Stimulated activated effector memory CD8-positive, alpha-beta T cell treated with anti-CD3 and anti-CD28 coated beads, Interleukin-12 subunit alpha, Interleukin-12 subunit beta, amount 100 ng/mL, for 72 hours (primary cell): ENCODE measurements around the gene MTREX.

Experiments used
- ATAC-seq: fragments of 150-1000 bp; cut with Tn5 transposase; 2 replicates; pipeline ENCODE4 v1.10.0; 2021
- DNase-seq, 2 donors: peaks; one replicate each; pipeline ENCODE4 v3.0.0; 2021 to 2022; ENCODE audit warnings: low spot score in 2 of 2
- H3K27ac Mint-ChIP-seq: one replicate; pipeline ENCODE4 v1.8.0; 2022; ENCODE audit warnings: mild to moderate bottlenecking, mixed read lengths
- H3K36me3 Mint-ChIP-seq: one replicate; pipeline ENCODE4 v1.8.0; 2022; ENCODE audit warnings: mild to moderate bottlenecking, mixed read lengths
- H3K4me1 Mint-ChIP-seq: one replicate; pipeline ENCODE4 v1.8.0; 2022; ENCODE audit warnings: mixed read lengths
- H3K4me3 Mint-ChIP-seq: one replicate; pipeline ENCODE4 v1.8.0; 2022; ENCODE audit warnings: mild to moderate bottlenecking, mixed read lengths
- H3K9me3 Mint-ChIP-seq: one replicate; pipeline ENCODE4 v1.8.0; 2022; ENCODE audit warnings: mixed read lengths

MTREX gene

DNA sequence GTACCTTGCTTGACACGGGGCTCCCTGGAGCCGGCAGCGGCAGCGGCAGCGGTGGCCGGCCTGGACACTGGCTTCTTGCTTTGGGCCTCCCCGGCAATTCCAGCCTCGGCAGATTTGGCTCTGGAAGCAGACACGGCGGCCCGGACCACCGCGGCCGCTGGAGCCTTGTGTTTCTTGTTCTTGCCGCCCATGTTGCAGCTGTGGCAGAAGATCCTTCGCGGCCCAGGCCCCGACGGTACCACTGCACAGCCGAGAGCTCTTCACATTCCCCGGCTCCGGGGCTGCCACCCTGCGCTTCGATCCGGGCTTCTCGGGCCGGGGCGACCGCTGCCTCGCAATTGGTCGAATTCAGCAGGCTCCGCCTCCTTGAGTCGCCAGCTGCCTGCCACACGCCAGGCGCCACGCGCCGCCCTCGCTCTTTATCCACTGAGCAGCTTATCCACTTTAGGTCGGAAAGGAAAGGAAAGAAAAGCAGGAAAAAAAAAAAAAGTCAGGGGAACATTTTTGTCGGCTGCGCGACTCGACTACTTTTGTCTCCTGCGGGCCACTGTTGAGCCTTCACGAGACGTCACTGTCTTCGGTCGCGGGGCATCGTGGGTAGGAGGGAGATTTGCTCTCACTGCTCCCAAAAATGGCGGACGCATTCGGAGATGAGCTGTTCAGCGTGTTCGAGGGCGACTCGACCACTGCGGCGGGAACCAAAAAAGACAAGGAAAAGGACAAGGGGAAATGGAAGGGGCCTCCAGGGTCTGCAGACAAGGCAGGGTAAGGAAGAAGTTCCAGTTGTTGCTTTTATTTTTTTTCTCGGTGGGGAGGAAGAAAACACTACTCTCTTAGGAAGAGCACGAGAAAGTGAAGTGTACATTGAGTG is at the start of gene MTREX, which contains the start of gene DHX29:
MTREX (plus strand) TSS at position 607 of the 871 bp plus-strand sequence; CDS start at position 632, 25 bp downstream.
DHX29 (minus strand) TSS at position 312 of the 871 bp plus-strand sequence; CDS start at position 191, 121 bp downstream.
- ATAC-seq (peak; percentile 96), DNase-seq (peak; percentile 80 to 96)
- no peak within 1 kb of the TSS for H3K4me3 Mint-ChIP-seq
- peaks cover 10% of the 10 kb centered on the region for H3K36me3 Mint-ChIP-seq
- H3K4me1 Mint-ChIP-seq: peaks cover 24% of the 10 kb centered on the region
- no peaks in the 10 kb centered on the region for H3K9me3 Mint-ChIP-seq
- no peak within 1 kb of the TSS for H3K27ac Mint-ChIP-seq

- Mint-ChIP-seq H3K9me3 (no peaks in the 10 kb centered on the region), H3K27ac (no peak overlapping the region), H3K4me1 (no peaks in the 10 kb centered on the region), H3K4me3 (no peak overlapping the region), H3K36me3 (peaks cover 72% of the 10 kb centered on the region)
- ATAC-seq: no peak
- DNase-seq: no peak
These were observed 49.5 kb upstream of the MTREX start for GRCh38 chr5:55258339-55258738.

- no peak overlapping the region for H3K27ac Mint-ChIP-seq
- H3K9me3 Mint-ChIP-seq: no peaks in the 10 kb centered on the region
- H3K4me1 Mint-ChIP-seq: no peaks in the 10 kb centered on the region
- H3K4me3 Mint-ChIP-seq: no peak overlapping the region
- peaks cover 95% of the 10 kb centered on the region for H3K36me3 Mint-ChIP-seq
- ATAC-seq: no peak
- DNase-seq: no peak
These were observed 31.0 kb upstream of the MTREX start for GRCh38 chr5:55276771-55277170.

DNA sequence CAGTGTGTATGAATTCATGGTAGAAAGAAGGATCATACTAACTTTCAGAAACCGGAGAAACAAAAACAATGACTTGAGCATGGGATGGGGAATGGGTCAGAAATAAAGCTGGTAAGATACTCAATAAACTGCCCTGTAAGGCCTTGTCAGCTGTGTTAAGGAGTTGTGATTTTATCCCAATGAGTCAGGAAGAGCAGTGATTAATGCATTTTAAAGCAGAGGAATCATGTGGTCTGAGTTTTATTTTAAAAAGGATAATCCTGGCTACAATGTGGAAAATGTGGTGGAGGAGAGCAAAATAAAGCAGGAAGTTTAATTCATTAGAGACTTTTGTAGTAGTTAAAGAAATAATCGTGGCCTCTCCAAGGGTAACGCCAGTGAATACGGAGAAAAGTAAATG is 29.0 kb upstream of the MTREX start:
- Mint-ChIP-seq H3K36me3 (peaks cover 95% of the 10 kb centered on the region), H3K9me3 (no peaks in the 10 kb centered on the region), H3K27ac (no peak overlapping the region), H3K4me1 (no peaks in the 10 kb centered on the region), H3K4me3 (no peak overlapping the region)
- ATAC-seq: no peak
- no peak for DNase-seq

- Mint-ChIP-seq H3K36me3 (peaks cover 97% of the 10 kb centered on the region), H3K4me1 (no peaks in the 10 kb centered on the region), H3K27ac (no peak overlapping the region), H3K4me3 (no peak overlapping the region), H3K9me3 (no peaks in the 10 kb centered on the region)
- ATAC-seq (peak; percentile 42), DNase-seq (no peak)
These were observed 21.3 kb upstream of the MTREX start for GRCh38 chr5:55286411-55286933.

DNA sequence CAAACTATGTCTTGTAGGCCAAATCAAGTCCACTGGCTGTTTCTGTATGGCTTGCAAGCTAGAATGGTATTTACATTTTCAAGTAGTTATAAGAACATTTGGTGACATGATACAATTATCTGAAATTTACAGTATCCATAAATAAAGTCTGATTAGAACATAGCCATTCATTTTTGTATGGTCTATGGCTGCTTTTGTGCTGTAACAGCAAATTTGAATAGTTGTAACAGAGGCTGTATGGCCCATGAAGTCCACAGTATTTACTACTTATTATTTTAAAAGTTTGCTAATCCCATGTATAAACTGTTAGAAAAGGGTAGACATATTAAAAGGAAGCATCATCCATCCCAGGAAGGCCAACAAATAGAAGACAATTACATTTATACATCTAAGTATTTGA is 18.0 kb upstream of the MTREX start:
- Mint-ChIP-seq H3K4me1 (no peaks in the 10 kb centered on the region), H3K36me3 (peaks cover 96% of the 10 kb centered on the region), H3K4me3 (no peak overlapping the region), H3K27ac (no peak overlapping the region), H3K9me3 (no peaks in the 10 kb centered on the region)
- DNase-seq (no peak), ATAC-seq (no peak)

- ATAC-seq: no peak
- H3K36me3 Mint-ChIP-seq: peaks cover 90% of the 10 kb centered on the region
- no peak for DNase-seq
- H3K27ac Mint-ChIP-seq: no peak overlapping the region
- H3K4me3 Mint-ChIP-seq: no peak overlapping the region
- H3K4me1 Mint-ChIP-seq: no peaks in the 10 kb centered on the region
- no peaks in the 10 kb centered on the region for H3K9me3 Mint-ChIP-seq
These were observed 16.8 kb upstream of the MTREX start for GRCh38 chr5:55290991-55291390.

DNA sequence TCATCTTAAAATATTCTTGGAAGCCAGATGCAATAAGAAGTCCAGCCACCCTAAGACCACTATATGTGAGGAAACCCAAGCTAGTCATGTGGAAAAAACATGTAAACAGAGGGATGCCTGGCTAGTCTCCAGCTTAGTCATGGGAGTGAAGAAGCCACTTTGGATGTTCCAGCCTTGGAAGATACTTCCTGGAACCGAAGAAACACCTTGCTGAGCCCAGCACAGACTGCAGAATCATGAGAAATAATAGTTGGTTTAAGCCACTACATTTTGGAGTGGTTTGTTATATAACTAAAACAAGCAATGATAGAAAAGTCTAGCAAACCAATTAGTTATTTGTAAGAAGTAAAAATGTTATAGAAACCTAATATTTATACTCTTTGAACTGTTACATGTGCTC is 12.9 kb upstream of the MTREX start:
- DNase-seq (no peak), ATAC-seq (no peak)
- peaks cover 73% of the 10 kb centered on the region for H3K36me3 Mint-ChIP-seq
- H3K27ac Mint-ChIP-seq: no peak overlapping the region
- H3K4me1 Mint-ChIP-seq: no peaks in the 10 kb centered on the region
- no peak overlapping the region for H3K4me3 Mint-ChIP-seq
- no peaks in the 10 kb centered on the region for H3K9me3 Mint-ChIP-seq

DNA sequence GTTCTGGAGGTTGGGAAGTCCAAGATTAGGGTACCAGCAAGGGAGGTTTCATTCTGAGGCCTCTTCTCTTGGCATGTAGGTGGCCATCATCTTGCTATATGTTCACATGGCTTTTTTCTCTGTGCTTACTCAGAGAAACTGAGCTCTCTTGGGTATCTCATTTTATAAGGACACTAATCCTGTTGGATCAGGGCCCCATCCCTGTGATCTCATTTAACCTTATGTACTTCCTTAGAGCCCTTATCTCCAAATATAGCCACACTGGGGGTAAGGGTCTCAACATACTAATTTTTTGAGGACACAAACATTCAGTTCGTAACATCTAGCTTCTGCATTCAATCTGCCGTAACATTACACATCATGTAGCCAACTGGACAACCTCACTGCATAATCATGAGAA is 6.9 kb upstream of the MTREX start:
- H3K36me3 Mint-ChIP-seq: peaks cover 21% of the 10 kb centered on the region
- ATAC-seq (no peak), DNase-seq (no peak)
- H3K4me1 Mint-ChIP-seq: peaks cover 10% of the 10 kb centered on the region
- no peak overlapping the region for H3K27ac Mint-ChIP-seq
- no peak overlapping the region for H3K4me3 Mint-ChIP-seq
- H3K9me3 Mint-ChIP-seq: no peaks in the 10 kb centered on the region

DNA sequence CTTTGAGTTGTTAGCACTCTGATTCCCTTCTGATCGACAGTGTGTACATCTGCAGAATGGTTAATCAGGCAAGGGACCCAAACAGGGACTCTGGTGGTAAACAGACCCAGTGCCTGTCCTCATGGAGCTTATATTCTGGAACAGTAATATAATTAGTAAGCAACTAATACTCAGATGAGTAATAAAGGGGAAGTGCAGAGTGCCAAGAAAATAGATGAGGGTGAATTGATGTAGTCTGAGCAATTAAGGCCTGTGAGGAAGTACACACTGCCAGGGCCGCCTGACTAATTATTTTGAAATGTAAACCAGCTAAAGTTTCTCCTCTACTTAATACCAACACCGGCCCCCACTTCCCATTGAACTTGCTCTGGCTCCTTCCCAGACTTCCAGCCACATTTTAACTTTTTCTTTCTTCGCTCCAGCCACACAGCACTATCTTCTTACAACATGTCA is 4.5 kb upstream of the MTREX start:
- ATAC-seq: no peak
- Mint-ChIP-seq H3K4me3 (no peak overlapping the region), H3K4me1 (peaks cover 10% of the 10 kb centered on the region), H3K9me3 (no peaks in the 10 kb centered on the region), H3K36me3 (no peaks in the 10 kb centered on the region), H3K27ac (peak overlapping the region; percentile 24)
- no peak for DNase-seq

DNA sequence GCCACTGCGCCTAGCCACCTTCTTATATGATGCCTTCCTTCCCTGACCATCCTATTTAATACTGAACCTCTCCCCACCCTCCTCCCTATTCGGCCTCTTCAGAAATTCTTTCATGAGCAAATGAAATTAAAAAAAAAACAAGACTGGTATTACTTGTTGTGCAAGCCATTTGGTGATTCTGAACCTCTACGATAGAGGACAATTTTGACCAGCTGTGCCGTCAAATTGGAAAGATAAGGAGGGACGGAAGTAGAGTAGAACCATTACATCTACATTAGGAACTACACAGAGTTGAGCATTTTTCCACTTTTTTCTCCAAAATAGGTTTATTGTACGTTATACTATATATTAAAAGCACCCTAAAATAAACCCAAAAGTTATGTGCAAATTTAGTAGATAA is 3.2 kb upstream of the MTREX start:
- Mint-ChIP-seq H3K4me3 (no peak overlapping the region), H3K4me1 (peaks cover 10% of the 10 kb centered on the region), H3K27ac (no peak overlapping the region), H3K9me3 (no peaks in the 10 kb centered on the region), H3K36me3 (no peaks in the 10 kb centered on the region)
- ATAC-seq (no peak), DNase-seq (no peak)

DNA sequence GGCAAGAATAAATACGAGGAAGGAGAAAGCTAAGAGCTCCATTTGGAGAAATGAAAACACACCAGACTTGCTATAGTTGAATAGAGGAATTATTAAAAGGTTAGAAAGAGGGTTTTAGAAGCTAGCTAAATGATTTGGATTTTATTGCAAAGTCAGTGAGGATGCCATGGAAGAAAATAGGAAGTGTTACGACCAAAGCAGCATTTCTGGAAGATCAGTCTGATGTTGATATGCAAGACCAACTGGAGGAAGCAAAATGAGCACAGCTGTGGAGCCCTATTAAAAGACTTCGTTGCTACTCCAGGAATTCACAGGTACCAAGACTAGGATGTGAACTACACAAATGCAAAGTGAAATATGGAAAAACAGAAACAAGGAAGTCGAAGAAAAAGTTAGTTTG is 2.4 kb upstream of the MTREX start:
- DNase-seq (no peak), ATAC-seq (no peak)
- H3K4me3 Mint-ChIP-seq: no peak overlapping the region
- no peaks in the 10 kb centered on the region for H3K9me3 Mint-ChIP-seq
- no peaks in the 10 kb centered on the region for H3K36me3 Mint-ChIP-seq
- H3K27ac Mint-ChIP-seq: no peak overlapping the region
- peaks cover 10% of the 10 kb centered on the region for H3K4me1 Mint-ChIP-seq

DNA sequence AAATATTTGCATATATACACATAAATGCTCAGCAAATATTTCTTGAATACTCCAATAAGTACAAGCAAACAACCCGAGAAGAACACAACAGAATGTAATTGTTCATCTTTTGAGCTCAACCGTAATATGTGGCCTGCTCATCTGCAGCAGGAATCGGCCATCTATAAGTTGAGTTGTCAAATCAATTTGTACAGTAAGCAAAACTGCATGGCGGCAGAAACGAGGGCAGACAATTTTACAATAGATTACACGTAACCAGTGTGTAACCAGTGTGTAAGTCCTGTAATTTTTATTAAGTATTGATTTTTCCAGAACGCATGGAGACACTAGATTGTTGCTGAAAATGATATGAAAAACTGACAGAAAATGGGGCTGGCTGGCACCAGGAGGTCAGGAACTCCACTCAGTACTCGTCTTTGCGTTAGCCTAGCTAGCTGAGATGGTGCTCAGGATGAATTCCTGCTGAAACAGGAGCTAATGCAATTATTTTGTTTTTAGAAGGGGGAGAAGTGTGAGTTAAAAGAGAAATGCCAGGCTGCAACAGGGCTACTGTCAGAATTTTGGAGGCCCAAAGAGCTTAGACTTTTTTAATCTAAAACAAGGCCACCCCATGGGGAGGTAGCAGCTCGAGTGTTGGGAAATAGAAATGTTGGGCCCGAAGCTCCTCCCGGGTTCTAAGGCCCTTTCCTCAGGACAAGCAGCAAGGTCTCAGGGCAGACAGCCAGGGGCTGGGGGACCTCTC is 977 bp upstream of the MTREX start:
- Mint-ChIP-seq H3K27ac (no peak overlapping the region), H3K36me3 (peaks cover 10% of the 10 kb centered on the region), H3K4me1 (peaks cover 19% of the 10 kb centered on the region), H3K4me3 (no peak overlapping the region), H3K9me3 (no peaks in the 10 kb centered on the region)
- DNase-seq: peak in 1 of 2 donors; percentile 2
- ATAC-seq: no peak

DNA sequence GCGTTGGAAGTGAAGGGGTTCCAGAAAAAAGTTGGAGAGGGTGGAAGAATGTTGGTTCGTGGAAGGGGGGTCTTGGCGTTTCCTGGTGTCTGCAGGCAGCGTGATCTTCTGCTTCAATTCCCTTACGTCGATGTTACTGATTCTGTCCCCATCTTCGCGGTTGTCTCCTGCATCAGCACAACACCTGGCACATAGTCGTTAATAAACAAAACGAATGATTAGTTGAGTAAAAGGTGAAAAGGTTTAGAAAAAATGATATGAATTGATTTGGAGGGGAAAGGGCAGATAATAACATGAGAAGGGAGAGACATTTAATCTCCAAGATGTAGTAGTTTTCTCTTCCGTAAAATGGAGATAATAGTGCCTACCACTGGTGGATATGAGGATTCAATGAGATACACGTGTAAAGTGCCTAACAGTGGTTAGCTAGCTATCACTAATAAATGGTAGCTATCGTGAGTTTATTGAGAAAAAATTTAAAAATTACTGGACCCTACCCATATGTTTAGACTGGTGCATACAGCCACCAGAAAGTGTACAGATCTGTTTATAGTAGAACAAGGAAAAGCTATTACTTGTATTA is 556 bp downstream of the MTREX start:
- ATAC-seq: peak; percentile 17
- H3K27ac Mint-ChIP-seq: no peak overlapping the region
- DNase-seq: no peak
- no peaks in the 10 kb centered on the region for H3K9me3 Mint-ChIP-seq
- peaks cover 22% of the 10 kb centered on the region for H3K4me1 Mint-ChIP-seq
- H3K4me3 Mint-ChIP-seq: no peak overlapping the region
- H3K36me3 Mint-ChIP-seq: peaks cover 10% of the 10 kb centered on the region

- ATAC-seq (no peak), DNase-seq (no peak)
- no peaks in the 10 kb centered on the region for H3K9me3 Mint-ChIP-seq
- H3K4me3 Mint-ChIP-seq: no peak overlapping the region
- peaks cover 18% of the 10 kb centered on the region for H3K36me3 Mint-ChIP-seq
- peaks cover 62% of the 10 kb centered on the region for H3K4me1 Mint-ChIP-seq
- H3K27ac Mint-ChIP-seq: no peak overlapping the region
These were observed 6.3 kb downstream of the MTREX start for GRCh38 chr5:55313870-55314617.
